Cerebellar cortex (tissue), 1 donor: Measurements from ENCODE around the gene PDZRN3.

Experiments
- DNase-seq: peaks from one replicate; pipeline ENCODE4 v3.0.0-alpha.2; 2015; ENCODE audit warnings: low spot score

PDZRN3 gene

GRCh38 chr3:73622091-73622805, 2.5 kb downstream of the PDZRN3 start:
- DNase-seq: no peak

GRCh38 chr3:73621388-73621787, 3.4 kb downstream of the PDZRN3 start:
- no peak for DNase-seq

- DNase-seq: no peak
Measured at GRCh38 chr3:73618461-73618860, 6.3 kb downstream of the PDZRN3 start.

GRCh38 chr3:73616056-73616455, 8.7 kb downstream of the PDZRN3 start:
- no peak for DNase-seq

GRCh38 chr3:73614419-73614818, 10.3 kb downstream of the PDZRN3 start:
- DNase-seq: no peak

GRCh38 chr3:73611176-73611575, 13.6 kb downstream of the PDZRN3 start:
- DNase-seq: no peak

GRCh38 chr3:73610493-73610892, 14.2 kb downstream of the PDZRN3 start:
- DNase-seq: no peak

GRCh38 chr3:73609655-73610054, 15.1 kb downstream of the PDZRN3 start:
- no peak for DNase-seq

- no peak for DNase-seq
Measured at GRCh38 chr3:73609315-73609641, 15.5 kb downstream of the PDZRN3 start.

GRCh38 chr3:73608456-73609314, 16.1 kb downstream of the PDZRN3 start:
- no peak for DNase-seq

GRCh38 chr3:73605861-73606260, 18.9 kb downstream of the PDZRN3 start:
- no peak for DNase-seq

- DNase-seq: no peak
Measured at GRCh38 chr3:73605412-73605811, 19.3 kb downstream of the PDZRN3 start.

- DNase-seq: no peak
Measured at GRCh38 chr3:73604451-73604850, 20.3 kb downstream of the PDZRN3 start.

GRCh38 chr3:73603762-73604171, 21.0 kb downstream of the PDZRN3 start:
- no peak for DNase-seq

GRCh38 chr3:73602170-73602569, 22.6 kb downstream of the PDZRN3 start:
- DNase-seq: no peak

- no peak for DNase-seq
Measured at GRCh38 chr3:73601481-73601880, 23.3 kb downstream of the PDZRN3 start.

- no peak for DNase-seq
Measured at GRCh38 chr3:73601011-73601410, 23.7 kb downstream of the PDZRN3 start.

GRCh38 chr3:73600293-73600938, 24.3 kb downstream of the PDZRN3 start:
- DNase-seq: no peak

GRCh38 chr3:73599605-73600004, 25.1 kb downstream of the PDZRN3 start:
- DNase-seq: no peak

GRCh38 chr3:73597476-73597875, 27.3 kb downstream of the PDZRN3 start:
- DNase-seq: no peak

GRCh38 chr3:73592154-73593144, 32.3 kb downstream of the PDZRN3 start:
- no peak for DNase-seq

- DNase-seq: no peak
Measured at GRCh38 chr3:73591286-73591800, 33.4 kb downstream of the PDZRN3 start.
